Tibial artery (tissue), 4 donors: ENCODE results near the gene GARRE1.

Experiments used
- DNase-seq, 2 donors: peaks; one replicate each; pipeline ENCODE4 v3.0.0-alpha.2; 2019
- H3K27ac ChIP-seq, 2 donors: fragments of 200-600 bp; sonication (generic) in 1 of 2; 1 replicate in 1 of 2; 2 replicates in 1 of 2; pipeline ENCODE4 v1.5.1; 2018 to 2019; ENCODE audit warnings: mild to moderate bottlenecking in 1 of 2
- H3K27me3 ChIP-seq, 2 donors: fragments of 200-600 bp; sonication (generic) in 1 of 2; one replicate each; pipeline versions ENCODE4 v1.5.1 to v1.6.0; 2016 to 2019
- H3K36me3 ChIP-seq, 3 donors: fragments of 200-600 bp; sonication (generic) in 2 of 3; one replicate each; pipeline ENCODE4 v1.5.1; 2016 to 2019; ENCODE audit warnings: mild to moderate bottlenecking in 2 of 3
- H3K4me1 ChIP-seq, 4 donors: fragments of 200-600 bp; sonication (generic) in 2 of 4; 1 replicate in 3 of 4; 2 replicates in 1 of 4; pipeline ENCODE4 v1.5.1; 2016 to 2019
- H3K4me3 ChIP-seq, 2 donors: fragments of 200-600 bp; sonication (generic) in 1 of 2; 1 replicate in 1 of 2; 2 replicates in 1 of 2; pipeline ENCODE4 v1.5.1; 2018 to 2019; ENCODE audit warnings: mild to moderate bottlenecking in 2 of 2
- H3K9me3 ChIP-seq, 3 donors: fragments of 200-600 bp; sonication (generic) in 1 of 3; one replicate each; pipeline ENCODE4 v1.5.1; 2016 to 2019
- CTCF ChIP-seq, 2 experiments: fragments of 200-600 bp in 1 of 2; fragments of 450-650 bp in 1 of 2; IDR thresholded peaks; one replicate each; pipeline ENCODE4 v1.5.1; 2017 to 2019; ENCODE audit warnings: antibody characterized with exemption in 2 of 2, mild to moderate bottlenecking in 1 of 2, moderate library complexity in 1 of 2
- intact Hi-C: fragments of 100-400 bp; cut with DNase I; formaldehyde crosslinking; loops from one replicate; pipeline ENCODE4 v1.15.0; 2023; ENCODE audit warnings: low total_unique reads

The GARRE1 gene

GRCh38 chr19:34263745-34264237 is 9.4 kb downstream of the GARRE1 start:
- no peak overlapping the region for H3K4me3 ChIP-seq
- no peaks in the 10 kb centered on the region for H3K9me3 ChIP-seq
- H3K36me3 ChIP-seq, result peaks cover 0 to 6% (median 0%) of the 10 kb centered on the region in 3 donors
- no peak for TF ChIP-seq CTCF (IDR thresholded peaks at IDR 0.05)
- intact Hi-C loops, result no loop called here
- peaks cover 0 to 69% (median 32%) of the 10 kb centered on the region in 4 donors for H3K4me1 ChIP-seq
- DNase-seq, result no peak
- no peaks in the 10 kb centered on the region for H3K27me3 ChIP-seq
- no peak overlapping the region for H3K27ac ChIP-seq

GRCh38 chr19:34265221-34265650 is 10.9 kb downstream of the GARRE1 start:
- no peak for DNase-seq
- peaks cover 0 to 70% (median 37%) of the 10 kb centered on the region in 4 donors for H3K4me1 ChIP-seq
- H3K27ac ChIP-seq, result peak overlapping the region; percentile 30 to 39
- intact Hi-C loops, result no loop called here
- no peak for TF ChIP-seq CTCF (IDR thresholded peaks at IDR 0.05)
- H3K36me3 ChIP-seq, result peaks cover 0 to 6% (median 0%) of the 10 kb centered on the region in 3 donors
- H3K27me3 ChIP-seq, result no peaks in the 10 kb centered on the region
- peak overlapping the region in 1 of 2 donors; percentile 22 for H3K4me3 ChIP-seq
- no peaks in the 10 kb centered on the region for H3K9me3 ChIP-seq

GRCh38 chr19:34269081-34269480 is 14.7 kb downstream of the GARRE1 start:
- intact Hi-C loops, result no loop called here
- peaks cover 0 to 83% (median 47%) of the 10 kb centered on the region in 4 donors for H3K4me1 ChIP-seq

GRCh38 chr19:34269489-34269888 is 15.1 kb downstream of the GARRE1 start:
- no peak overlapping the region for H3K4me3 ChIP-seq
- no peak for TF ChIP-seq CTCF (IDR thresholded peaks at IDR 0.05)
- no peak for DNase-seq
- H3K27ac ChIP-seq, result peak overlapping the region; percentile 75
- intact Hi-C loops, result no loop called here
- H3K9me3 ChIP-seq, result no peaks in the 10 kb centered on the region
- H3K4me1 ChIP-seq, result peaks cover 0 to 83% (median 49%) of the 10 kb centered on the region in 4 donors
- H3K27me3 ChIP-seq, result no peaks in the 10 kb centered on the region
- peaks cover 0 to 6% (median 0%) of the 10 kb centered on the region in 3 donors for H3K36me3 ChIP-seq

More at GRCh38 chr19:34269081-34269480, 14.7 kb downstream of the GARRE1 start:
- H3K36me3 ChIP-seq, result peaks cover 0 to 6% (median 0%) of the 10 kb centered on the region in 3 donors
- TF ChIP-seq CTCF (IDR thresholded peaks at IDR 0.05), result no peak
- DNase-seq, result no peak
- H3K4me3 ChIP-seq, result no peak overlapping the region
- H3K27ac ChIP-seq, result peak overlapping the region; percentile 75
- H3K27me3 ChIP-seq, result no peaks in the 10 kb centered on the region
- no peaks in the 10 kb centered on the region for H3K9me3 ChIP-seq

GRCh38 chr19:34269968-34270621 is 15.7 kb downstream of the GARRE1 start:
- peaks cover 0 to 6% (median 0%) of the 10 kb centered on the region in 3 donors for H3K36me3 ChIP-seq
- H3K27ac ChIP-seq, result peak overlapping the region; percentile 75
- no peaks in the 10 kb centered on the region for H3K9me3 ChIP-seq
- no peaks in the 10 kb centered on the region for H3K27me3 ChIP-seq
- H3K4me3 ChIP-seq, result peak overlapping the region in 1 of 2 donors; percentile 21
- intact Hi-C loops, result no loop called here
- H3K4me1 ChIP-seq, result peaks cover 0 to 83% (median 47%) of the 10 kb centered on the region in 4 donors
- no peak for TF ChIP-seq CTCF (IDR thresholded peaks at IDR 0.05)
- peak; percentile 61 to 80 for DNase-seq
